CD4-positive, alpha-beta T cell (primary cell): ENCODE results near the gene TRIM25. TPM values are rescaled to one million over a fixed set of nuclear protein-coding genes. Genes with fewer than 3 reads are reported as not detected.

Source experiments
- ATAC-seq: fragments of 200-7000 bp; cut with Tn5 transposase; one replicate; pipeline ENCODE4 v1.10.0; 2022; ENCODE audit warnings: mild to moderate bottlenecking; ENCODE audit not compliant: poor library complexity
- CTCF ChIA-PET: fragments of 350-600 bp; sonication (Branson Sonifier 250); formaldehyde crosslinking; loops from one replicate; lab custom pipeline; 2021; ENCODE audit warnings: antibody characterized with exemption, inconsistent platforms; lab: Charles Lee
- POLR2A ChIA-PET: fragments of 350-600 bp; sonication (Branson Sonifier 250); formaldehyde crosslinking; loops from one replicate; lab custom pipeline; 2021; ENCODE audit warnings: antibody characterized with exemption, inconsistent platforms; lab: Charles Lee
- DNase-seq, 14 experiments: peaks; one replicate each; pipeline ENCODE4 v3.0.0-alpha.2; 2013 to 2020; ENCODE audit warnings: mixed read lengths in 2 of 14
- H3K27ac ChIP-seq, 2 donors: one replicate each; pipeline versions ENCODE4 v1.5.1 to v1.7.0; 2013; ENCODE audit warnings: low read length in 2 of 2, low read depth in 1 of 2, mild to moderate bottlenecking in 1 of 2
- H3K27me3 ChIP-seq, 2 experiments: 1 replicate in 1 of 2; 2 replicates in 1 of 2; pipeline versions ENCODE4 v1.6.1 to v1.7.0; 2013; ENCODE audit warnings: low read length in 2 of 2, control low read depth in 1 of 2, mild to moderate bottlenecking in 1 of 2, moderate library complexity in 1 of 2; ENCODE audit not compliant: insufficient read depth in 2 of 2, control insufficient read depth in 1 of 2
- H3K36me3 ChIP-seq: one replicate; pipeline ENCODE4 v1.6.1; 2013; ENCODE audit warnings: low read length, control low read depth; ENCODE audit not compliant: insufficient read depth
- H3K4me1 ChIP-seq: one replicate; pipeline ENCODE4 v1.6.1; 2013; ENCODE audit warnings: low read length, control low read depth; ENCODE audit not compliant: insufficient read depth
- H3K4me3 ChIP-seq: one replicate; pipeline ENCODE4 v1.5.1; 2013; ENCODE audit warnings: mild to moderate bottlenecking, low read length, moderate library complexity
- H3K9me3 ChIP-seq, 2 experiments: 1 replicate in 1 of 2; 2 replicates in 1 of 2; pipeline versions ENCODE4 v1.6.1 to v1.7.0; 2013; ENCODE audit warnings: low read length in 2 of 2, mild to moderate bottlenecking in 2 of 2, control low read depth in 1 of 2, moderate library complexity in 1 of 2; ENCODE audit not compliant: control insufficient read depth in 1 of 2, insufficient read depth in 1 of 2
- H3K27ac Mint-ChIP-seq: one replicate; pipeline ENCODE4 v1.8.0; 2020; ENCODE audit warnings: mixed read lengths
- H3K27me3 Mint-ChIP-seq: one replicate; pipeline ENCODE4 v1.8.0; 2021; ENCODE audit warnings: mixed read lengths
- H3K36me3 Mint-ChIP-seq: one replicate; pipeline ENCODE4 v1.8.0; 2021; ENCODE audit warnings: low read depth, mixed read lengths
- H3K4me1 Mint-ChIP-seq: one replicate; pipeline ENCODE4 v1.8.0; 2021; ENCODE audit warnings: low read depth, mixed read lengths
- H3K4me3 Mint-ChIP-seq: one replicate; pipeline ENCODE4 v1.8.0; 2020; ENCODE audit warnings: mild to moderate bottlenecking, mixed read lengths
- H3K9me3 Mint-ChIP-seq: one replicate; pipeline ENCODE4 v1.8.0; 2020; ENCODE audit warnings: mixed read lengths
- CTCF ChIP-seq: fragments of 200-600 bp; IDR thresholded peaks from one replicate; pipeline ENCODE4 v1.8.0; 2022; ENCODE audit warnings: antibody characterized with exemption, mild to moderate bottlenecking
- intact Hi-C, 2 experiments: fragments of 100-400 bp; cut with DNase I in 1 of 2; cut with micrococcal nuclease in 1 of 2; formaldehyde crosslinking; loops; one replicate each; pipeline versions ENCODE4 v1.15.1 to v1.9.0; 2023 to 2025; cut with DNase I, micrococcal nuclease
- total RNA-seq, 174 experiments: library from RNA in 2 of 174; stranded (reverse) in 2 of 174; gene quantifications; one replicate each; pipeline ENCODE4 v1.2.3 and lab custom pipeline; 2021 to 2026

TRIM25 gene
- total RNA-seq, 2 experiments from 2014 or later: 31.7 to 33.2 TPM

- Histone ChIP-seq H3K27ac (no peak overlapping the region), H3K9me3 (no peaks in the 10 kb centered on the region), H3K27me3 (no peaks in the 10 kb centered on the region), H3K36me3 (peaks cover 47% of the 10 kb centered on the region), H3K4me1 (no peaks in the 10 kb centered on the region), H3K4me3 (no peak overlapping the region)
- Mint-ChIP-seq H3K36me3 (peaks cover 77% of the 10 kb centered on the region), H3K4me3 (no peak overlapping the region), H3K27ac (no peak overlapping the region), H3K4me1 (peaks cover 14% of the 10 kb centered on the region), H3K9me3 (no peaks in the 10 kb centered on the region), H3K27me3 (no peaks in the 10 kb centered on the region)
- intact Hi-C loops: no loop called here
- no peak for ATAC-seq
- ChIA-PET POLR2A (no interaction called here), CTCF (no interaction called here)
- no peak for DNase-seq
- no peak for TF ChIP-seq CTCF
Observed at GRCh38 chr17:56849131-56849530, 64.7 kb downstream of the TRIM25 start.

- Histone ChIP-seq H3K36me3 (peaks cover 52% of the 10 kb centered on the region), H3K4me1 (no peaks in the 10 kb centered on the region), H3K9me3 (no peaks in the 10 kb centered on the region), H3K4me3 (no peak overlapping the region), H3K27me3 (no peaks in the 10 kb centered on the region), H3K27ac (no peak overlapping the region)
- intact Hi-C loops: no loop called here
- no peak for TF ChIP-seq CTCF
- DNase-seq (no peak), ATAC-seq (no peak)
- ChIA-PET CTCF (no interaction called here), POLR2A (no interaction called here)
- Mint-ChIP-seq H3K36me3 (peaks cover 62% of the 10 kb centered on the region), H3K4me3 (no peak overlapping the region), H3K4me1 (peaks cover 14% of the 10 kb centered on the region), H3K9me3 (no peaks in the 10 kb centered on the region), H3K27ac (no peak overlapping the region), H3K27me3 (no peaks in the 10 kb centered on the region)
Observed at GRCh38 chr17:56847106-56847505, 66.7 kb downstream of the TRIM25 start.

- intact Hi-C loops: no loop called here
- Histone ChIP-seq H3K27ac (no peak overlapping the region), H3K27me3 (no peaks in the 10 kb centered on the region), H3K4me1 (no peaks in the 10 kb centered on the region), H3K36me3 (peaks cover 42% of the 10 kb centered on the region), H3K4me3 (no peak overlapping the region), H3K9me3 (no peaks in the 10 kb centered on the region)
- Mint-ChIP-seq H3K27ac (no peak overlapping the region), H3K4me1 (peaks cover 7% of the 10 kb centered on the region), H3K9me3 (no peaks in the 10 kb centered on the region), H3K27me3 (no peaks in the 10 kb centered on the region), H3K4me3 (no peak overlapping the region), H3K36me3 (peaks cover 52% of the 10 kb centered on the region)
- ChIA-PET CTCF (interaction anchor here (1.6 to 2.3 kb wide), 2 partner anchors 11 to 27 kb away, joined by 3 to 7 read pairs; no protein-coding TSS in a partner anchor), POLR2A (no interaction called here)
- ATAC-seq (no peak), DNase-seq (no peak)
- TF ChIP-seq CTCF: no peak
Observed at GRCh38 chr17:56845934-56846333, 67.9 kb downstream of the TRIM25 start.
